ENCODE data around the gene SPAM1.

- no peak for TF ChIP-seq CTCF (IDR thresholded peaks at IDR 0.05)
- TF ChIP-seq POLR2A (IDR thresholded peaks at IDR 0.05), result no peak
These were observed 69.0 kb downstream of the SPAM1 start for GRCh38 chr7:123993996-123994395.

All from lower leg skin (tissue), 3 donors.